NCI-H146 treated with DMSO at 0.1 percent for 48 hours (cell line): Measurements from ENCODE around the gene ADM2.

Experiments
- DNase-seq: peaks from one replicate; lab custom pipeline; 2025; ENCODE audit not compliant: unreplicated experiment; lab: John Stamatoyannopoulos, UW

Gene ADM2

GRCh38 chr22:50445071-50445879 lies 36.1 kb upstream of the ADM2 start:
- DNase-seq: no peak

GRCh38 chr22:50445880-50446707 lies 35.2 kb upstream of the ADM2 start:
- no peak for DNase-seq

GRCh38 chr22:50446708-50447575 lies 34.4 kb upstream of the ADM2 start:
- DNase-seq: no peak

- no peak for DNase-seq
Measured at GRCh38 chr22:50447576-50448551, 33.5 kb upstream of the ADM2 start.

GRCh38 chr22:50452649-50453048 lies 28.7 kb upstream of the ADM2 start:
- DNase-seq: no peak

GRCh38 chr22:50454556-50455075 lies 26.7 kb upstream of the ADM2 start:
- DNase-seq: no peak

GRCh38 chr22:50455201-50455600 lies 26.1 kb upstream of the ADM2 start:
- DNase-seq: no peak

- DNase-seq: no peak
Measured at GRCh38 chr22:50456026-50456425, 25.3 kb upstream of the ADM2 start.

GRCh38 chr22:50456466-50457234 lies 24.7 kb upstream of the ADM2 start:
- DNase-seq: no peak

GRCh38 chr22:50459016-50459415 lies 22.3 kb upstream of the ADM2 start:
- no peak for DNase-seq

GRCh38 chr22:50459496-50460140 lies 21.7 kb upstream of the ADM2 start:
- no peak for DNase-seq

- DNase-seq: no peak
Measured at GRCh38 chr22:50460938-50461337, 20.4 kb upstream of the ADM2 start.

- DNase-seq: no peak
Measured at GRCh38 chr22:50461536-50461935, 19.8 kb upstream of the ADM2 start.

- DNase-seq: no peak
Measured at GRCh38 chr22:50461979-50462540, 19.3 kb upstream of the ADM2 start.

- no peak for DNase-seq
Measured at GRCh38 chr22:50463188-50463900, 18.0 kb upstream of the ADM2 start.

- no peak for DNase-seq
Measured at GRCh38 chr22:50464451-50464850, 16.9 kb upstream of the ADM2 start.

- no peak for DNase-seq
Measured at GRCh38 chr22:50465066-50465930, 16.0 kb upstream of the ADM2 start.
